Measurements from ENCODE around the gene STUM. TPM values are rescaled to one million over a fixed set of nuclear protein-coding genes. Genes with fewer than 3 reads are reported as not detected.
A peak's percentile ranks its signal among the peaks of the same experiment; 100 is the strongest.

The STUM gene
- total RNA-seq, 1 donor from 2014 or later = 0.86 TPM

DNA sequence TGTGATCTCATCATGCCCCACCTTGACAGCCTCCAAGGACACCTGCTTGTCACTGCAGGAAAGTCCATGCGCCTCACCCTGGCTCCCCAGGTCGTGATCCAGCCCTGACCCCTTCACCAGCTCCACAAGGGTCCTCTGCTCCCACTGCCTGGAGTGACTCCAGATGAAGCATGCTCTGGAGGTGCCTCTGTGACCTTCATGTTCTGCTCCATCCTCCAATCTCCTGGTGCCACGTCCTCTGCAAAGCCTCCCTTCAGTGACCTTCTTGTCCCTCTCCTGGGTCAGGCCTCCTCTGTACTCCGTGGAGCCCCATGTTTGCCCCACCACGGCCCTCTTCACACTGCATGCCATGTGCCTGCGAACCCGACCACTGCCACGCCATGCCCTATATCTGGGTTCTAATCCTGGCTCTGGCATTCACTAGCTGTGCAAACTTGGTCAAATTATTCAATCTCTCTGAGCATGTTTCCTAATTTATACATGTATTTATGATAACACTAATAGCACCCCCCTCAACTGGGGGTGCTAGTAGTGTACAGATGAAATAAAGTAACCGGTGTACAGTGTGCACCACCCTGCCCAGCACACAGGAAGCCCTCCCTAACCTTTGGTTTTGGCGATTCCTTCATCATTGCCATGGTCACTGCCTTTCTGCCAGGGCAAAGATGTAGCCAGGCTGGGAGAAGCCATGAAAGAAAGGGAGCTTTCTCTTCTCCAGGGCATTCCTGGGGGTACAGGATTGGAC, 77.4 kb downstream of the STUM start:
- Mint-ChIP-seq H3K4me1 (peaks cover 16% of the 10 kb centered on the region), H3K9me3 (peaks cover 4% of the 10 kb centered on the region), H3K27ac (ENCODE audit: unreplicated experiment) (no peak overlapping the region), H3K4me3 (no peak overlapping the region), H3K36me3 (ENCODE audit: low read depth) (no peaks in the 10 kb centered on the region), H3K27me3 (ENCODE audit: low read depth) (no peaks in the 10 kb centered on the region)
- DNase-seq (ENCODE audit: low read depth, low spot score) = no peak
- TF ChIP-seq, protein P1, sequence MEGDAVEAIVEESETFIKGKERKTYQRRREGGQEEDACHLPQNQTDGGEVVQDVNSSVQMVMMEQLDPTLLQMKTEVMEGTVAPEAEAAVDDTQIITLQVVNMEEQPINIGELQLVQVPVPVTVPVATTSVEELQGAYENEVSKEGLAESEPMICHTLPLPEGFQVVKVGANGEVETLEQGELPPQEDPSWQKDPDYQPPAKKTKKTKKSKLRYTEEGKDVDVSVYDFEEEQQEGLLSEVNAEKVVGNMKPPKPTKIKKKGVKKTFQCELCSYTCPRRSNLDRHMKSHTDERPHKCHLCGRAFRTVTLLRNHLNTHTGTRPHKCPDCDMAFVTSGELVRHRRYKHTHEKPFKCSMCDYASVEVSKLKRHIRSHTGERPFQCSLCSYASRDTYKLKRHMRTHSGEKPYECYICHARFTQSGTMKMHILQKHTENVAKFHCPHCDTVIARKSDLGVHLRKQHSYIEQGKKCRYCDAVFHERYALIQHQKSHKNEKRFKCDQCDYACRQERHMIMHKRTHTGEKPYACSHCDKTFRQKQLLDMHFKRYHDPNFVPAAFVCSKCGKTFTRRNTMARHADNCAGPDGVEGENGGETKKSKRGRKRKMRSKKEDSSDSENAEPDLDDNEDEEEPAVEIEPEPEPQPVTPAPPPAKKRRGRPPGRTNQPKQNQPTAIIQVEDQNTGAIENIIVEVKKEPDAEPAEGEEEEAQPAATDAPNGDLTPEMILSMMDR (conservative IDR thresholded peaks at IDR 0.05) = no peak

DNA sequence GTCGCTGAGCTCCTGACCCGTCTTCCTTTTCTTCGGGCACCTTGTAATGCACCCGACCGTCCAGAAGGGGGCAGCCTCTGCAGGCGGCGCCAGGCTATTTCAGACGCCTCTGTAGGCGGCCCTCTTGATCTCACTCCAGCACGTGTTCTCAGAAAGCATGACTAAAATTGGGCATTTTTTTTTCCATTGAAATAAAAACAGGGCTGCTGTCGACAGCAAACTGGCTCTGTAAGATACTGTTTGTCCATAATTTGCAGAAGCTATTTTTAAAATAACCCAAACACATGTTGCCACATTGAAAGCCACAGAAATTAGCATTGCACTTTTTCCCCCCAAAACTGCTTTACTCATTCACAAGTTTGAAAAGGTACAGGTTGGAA, 78.0 kb downstream of the STUM start:
- Mint-ChIP-seq H3K4me3 (no peak overlapping the region), H3K9me3 (peaks cover 2% of the 10 kb centered on the region), H3K36me3 (ENCODE audit: low read depth) (no peaks in the 10 kb centered on the region), H3K4me1 (peaks cover 18% of the 10 kb centered on the region), H3K27ac (ENCODE audit: unreplicated experiment) (no peak overlapping the region), H3K27me3 (ENCODE audit: low read depth) (no peaks in the 10 kb centered on the region)
- TF ChIP-seq, protein P1 (conservative IDR thresholded peaks at IDR 0.05) = peak; percentile 96
- peak; percentile 77 for DNase-seq (ENCODE audit: low read depth, low spot score)

DNA sequence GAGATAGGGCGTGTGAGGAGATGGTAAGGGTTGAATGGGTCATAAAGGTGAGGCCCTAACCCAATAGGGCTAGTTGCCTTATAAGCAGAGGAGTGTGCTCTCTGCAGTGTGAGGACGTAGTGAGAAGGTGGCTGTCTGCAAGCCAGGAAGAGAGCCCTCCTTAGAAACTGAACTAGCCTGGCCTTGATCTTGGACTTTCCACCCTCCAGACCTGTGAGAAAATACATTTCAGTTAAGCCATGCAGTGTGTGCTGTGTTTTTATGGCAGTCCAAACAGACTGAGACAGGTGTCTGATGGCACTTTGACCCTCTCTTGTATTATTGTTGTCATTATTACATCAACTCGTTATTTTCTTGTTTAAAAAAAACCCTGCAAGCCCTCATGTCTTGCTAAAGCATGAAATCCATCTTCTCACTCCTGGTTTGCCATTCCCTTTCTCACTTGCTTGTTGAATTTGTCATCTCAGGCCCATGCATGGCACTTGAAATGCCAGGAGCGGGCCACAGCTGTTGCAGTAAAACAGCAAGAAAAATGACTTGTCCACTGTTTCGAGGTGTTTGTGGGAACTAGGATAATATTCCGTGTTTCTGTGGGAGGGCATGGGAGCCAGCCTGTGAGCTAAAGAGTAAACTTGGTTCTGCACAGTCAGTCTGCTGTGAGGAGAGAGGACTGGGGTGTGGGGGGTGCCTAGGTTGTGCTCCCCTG, 78.6 kb downstream of the STUM start:
- H3K4me3 Mint-ChIP-seq = no peak overlapping the region
- H3K27ac Mint-ChIP-seq (ENCODE audit: unreplicated experiment) = no peak overlapping the region
- no peaks in the 10 kb centered on the region for H3K36me3 Mint-ChIP-seq (ENCODE audit: low read depth)
- TF ChIP-seq, protein P1 (conservative IDR thresholded peaks at IDR 0.05) = no peak
- peaks cover 21% of the 10 kb centered on the region for H3K4me1 Mint-ChIP-seq
- DNase-seq (ENCODE audit: low read depth, low spot score) = no peak
- no peaks in the 10 kb centered on the region for H3K9me3 Mint-ChIP-seq
- H3K27me3 Mint-ChIP-seq (ENCODE audit: low read depth) = no peaks in the 10 kb centered on the region

DNA sequence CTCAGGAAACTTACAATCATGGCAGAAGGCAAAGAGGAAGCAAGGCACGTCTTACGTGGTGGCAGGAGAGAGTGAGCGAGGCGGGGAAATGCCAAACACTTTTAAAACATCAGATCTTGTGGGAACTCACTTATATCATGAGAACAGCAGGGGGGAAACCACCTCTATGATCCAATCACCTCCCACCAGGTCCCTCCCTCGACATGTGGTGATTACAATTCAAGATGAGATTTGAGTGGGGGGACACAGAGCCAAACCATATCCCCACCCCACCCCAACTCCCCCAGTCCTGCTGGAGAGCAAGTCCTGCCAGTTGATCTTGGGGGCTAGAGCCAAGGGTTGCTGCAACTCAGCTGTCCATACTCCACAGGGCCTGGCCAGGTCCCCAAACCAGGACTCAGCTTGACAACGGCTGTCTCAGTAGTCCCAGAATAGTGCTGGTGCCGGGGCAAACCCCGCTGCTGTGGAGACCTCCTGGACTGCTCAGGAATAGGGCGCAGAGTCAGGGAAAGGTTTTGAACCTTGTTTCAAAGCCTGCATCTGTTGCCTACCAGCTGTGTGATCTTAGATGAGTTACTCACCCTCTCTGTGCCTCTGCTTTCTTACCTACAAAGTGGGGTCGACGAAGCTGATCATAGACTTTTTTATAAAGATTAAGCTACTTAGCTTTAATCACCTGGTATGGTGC, 79.5 kb downstream of the STUM start:
- Mint-ChIP-seq H3K27me3 (ENCODE audit: low read depth) (no peaks in the 10 kb centered on the region), H3K4me1 (peaks cover 26% of the 10 kb centered on the region), H3K27ac (ENCODE audit: unreplicated experiment) (no peak overlapping the region), H3K36me3 (ENCODE audit: low read depth) (no peaks in the 10 kb centered on the region), H3K9me3 (no peaks in the 10 kb centered on the region), H3K4me3 (no peak overlapping the region)
- no peak for DNase-seq (ENCODE audit: low read depth, low spot score)
- TF ChIP-seq, protein P1 (conservative IDR thresholded peaks at IDR 0.05) = no peak

GRCh38 chr1:226628612-226629155, 80.1 kb downstream of the STUM start:
- no peaks in the 10 kb centered on the region for H3K27me3 Mint-ChIP-seq (ENCODE audit: low read depth)
- no peak overlapping the region for H3K4me3 Mint-ChIP-seq
- no peak for DNase-seq (ENCODE audit: low read depth, low spot score)
- peaks cover 26% of the 10 kb centered on the region for H3K4me1 Mint-ChIP-seq
- H3K27ac Mint-ChIP-seq (ENCODE audit: unreplicated experiment) = no peak overlapping the region
- H3K36me3 Mint-ChIP-seq (ENCODE audit: low read depth) = no peaks in the 10 kb centered on the region
- TF ChIP-seq, protein P1 (conservative IDR thresholded peaks at IDR 0.05) = no peak
- no peaks in the 10 kb centered on the region for H3K9me3 Mint-ChIP-seq
